Activated naive CD8-positive, alpha-beta T cell treated with anti-CD3 and anti-CD28 coated beads, Interleukin-2, amount 10 ng/mL, durations not matched to agents 7 days and 5 days (primary cell): ENCODE data around the gene CUL3. TPM values are rescaled to one million over a fixed set of nuclear protein-coding genes. Genes with fewer than 3 reads are reported as not detected.
"Not testable (repeated sequence)": the region's sequence is repeated elsewhere in the genome, so short reads cannot be mapped to it uniquely, and the experiment has no call there.

Source experiments
- ATAC-seq: fragments of 150-1000 bp; cut with Tn5 transposase; one replicate; pipeline ENCODE4 v1.10.0; 2021; ENCODE audit warnings: low read depth, moderate library complexity
- POLR2A ChIA-PET: fragments of 350-600 bp; sonication (Branson Sonifier 250); formaldehyde crosslinking; loops from one replicate; lab custom pipeline; 2021; ENCODE audit warnings: antibody characterized with exemption; lab: Charles Lee
- DNase-seq: peaks from one replicate; pipeline ENCODE4 v3.0.0; 2021
- H3K27ac Mint-ChIP-seq: one replicate; pipeline ENCODE4 v1.8.0; 2022; ENCODE audit warnings: mild to moderate bottlenecking, mixed read lengths
- H3K27me3 Mint-ChIP-seq: one replicate; pipeline ENCODE4 v1.8.0; 2022; ENCODE audit warnings: mild to moderate bottlenecking, moderate library complexity, mixed read lengths
- H3K36me3 Mint-ChIP-seq: one replicate; pipeline ENCODE4 v1.8.0; 2021; ENCODE audit warnings: mild to moderate bottlenecking, mixed read lengths
- H3K4me1 Mint-ChIP-seq: one replicate; pipeline ENCODE4 v1.8.0; 2021; ENCODE audit warnings: mixed read lengths
- H3K4me3 Mint-ChIP-seq: one replicate; pipeline ENCODE4 v1.8.0; 2022; ENCODE audit warnings: mild to moderate bottlenecking, moderate library complexity, mixed read lengths
- H3K9me3 Mint-ChIP-seq: one replicate; pipeline ENCODE4 v1.8.0; 2021; ENCODE audit warnings: mixed read lengths
- total RNA-seq, 2 experiments: library from RNA; stranded (reverse); gene quantifications; one replicate each; pipeline ENCODE4 v1.2.3, GENCODE V29; 2021

Gene CUL3
- total RNA-seq, 2 experiments from 2014 or later, result 78.4 to 81.5 TPM

DNA sequence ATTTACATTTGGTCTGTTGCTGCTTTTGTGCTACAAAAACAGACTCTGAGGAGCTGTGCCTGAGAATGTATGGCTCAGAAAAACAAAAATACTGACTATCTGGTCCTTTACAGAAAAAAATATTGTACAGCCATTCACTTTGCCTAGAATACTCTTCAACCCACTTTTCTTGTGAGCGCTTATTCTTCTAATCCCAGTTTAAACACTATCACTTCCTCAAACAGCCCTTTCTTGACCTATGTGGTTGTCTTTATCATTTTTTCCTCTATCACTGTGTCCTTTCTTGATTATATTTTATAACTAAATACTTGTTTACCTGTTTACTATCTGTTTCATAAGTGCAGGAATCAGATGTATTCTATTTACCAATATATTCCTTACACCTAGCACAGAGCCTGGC is 33.5 kb downstream of the CUL3 start:
- no peak for ATAC-seq
- Mint-ChIP-seq H3K9me3 (no peaks in the 10 kb centered on the region), H3K4me3 (no peak overlapping the region), H3K27ac (no peak overlapping the region), H3K4me1 (peaks cover 17% of the 10 kb centered on the region), H3K36me3 (peaks cover 52% of the 10 kb centered on the region), H3K27me3 (no peaks in the 10 kb centered on the region)
- POLR2A ChIA-PET, result no interaction called here
- no peak for DNase-seq

DNA sequence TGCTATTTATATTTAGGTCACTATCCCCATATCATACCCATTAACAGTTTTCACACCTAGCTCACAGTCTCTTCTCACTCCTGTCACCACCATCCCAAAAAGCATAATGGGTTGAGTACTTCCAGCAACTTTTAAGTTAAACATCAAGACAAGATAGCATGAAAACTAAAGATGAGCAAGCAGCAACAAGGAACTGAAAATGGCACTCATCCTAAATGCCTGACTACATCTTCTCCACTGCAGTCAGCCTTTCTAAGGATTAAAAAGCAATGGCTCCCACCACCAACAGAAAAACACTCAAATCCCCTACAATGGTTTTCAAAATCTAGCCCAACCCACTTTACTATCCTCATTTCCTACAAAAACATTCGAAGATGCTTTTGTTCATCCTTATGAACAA is 38.2 kb downstream of the CUL3 start:
- no peak for ATAC-seq
- no peak for DNase-seq
- Mint-ChIP-seq H3K27me3 (no peaks in the 10 kb centered on the region), H3K27ac (no peak overlapping the region), H3K4me3 (no peak overlapping the region), H3K9me3 (no peaks in the 10 kb centered on the region), H3K36me3 (peaks cover 36% of the 10 kb centered on the region), H3K4me1 (peaks cover 13% of the 10 kb centered on the region)
- POLR2A ChIA-PET, result no interaction called here

DNA sequence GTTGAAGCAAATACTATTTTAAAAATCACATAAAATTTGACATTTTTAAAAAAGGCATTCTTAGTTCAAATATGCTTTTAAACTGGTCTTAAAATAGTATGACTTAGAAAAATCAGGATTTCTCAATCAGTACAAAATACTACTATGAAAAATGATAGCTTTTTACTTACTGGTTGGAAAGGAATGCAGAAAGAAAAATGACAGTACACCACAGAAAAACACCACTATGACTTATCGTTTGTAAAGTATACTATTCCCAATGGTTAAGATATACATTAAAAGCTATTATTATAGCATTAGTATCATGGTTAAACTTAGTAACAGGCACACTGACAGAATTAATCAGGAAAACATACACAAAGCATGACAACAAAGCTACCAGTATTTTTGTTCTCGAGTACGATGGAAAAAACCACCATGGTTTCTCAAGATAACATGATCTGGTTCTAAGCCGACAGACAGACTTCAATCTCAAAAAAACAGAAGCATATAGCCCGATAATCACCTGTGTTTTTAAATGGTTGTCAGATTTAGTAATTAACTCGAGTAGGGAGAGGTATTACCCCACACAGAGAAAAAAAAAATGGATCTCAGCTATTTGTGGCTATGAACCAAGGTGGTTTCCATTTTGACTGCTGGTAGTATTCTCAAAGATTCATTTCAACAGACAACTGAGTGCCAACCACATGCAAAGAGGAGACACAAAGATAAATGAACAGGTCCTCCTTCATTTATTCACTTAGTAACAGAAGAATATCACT is 39.1 kb downstream of the CUL3 start:
- H3K36me3 Mint-ChIP-seq, result peaks cover 40% of the 10 kb centered on the region
- peaks cover 11% of the 10 kb centered on the region for H3K4me1 Mint-ChIP-seq
- no peaks in the 10 kb centered on the region for H3K27me3 Mint-ChIP-seq
- H3K9me3 Mint-ChIP-seq, result no peaks in the 10 kb centered on the region
- H3K27ac Mint-ChIP-seq, result no peak overlapping the region
- no peak overlapping the region for H3K4me3 Mint-ChIP-seq
- ATAC-seq (no peak), DNase-seq (no peak)
- POLR2A ChIA-PET, result no interaction called here

DNA sequence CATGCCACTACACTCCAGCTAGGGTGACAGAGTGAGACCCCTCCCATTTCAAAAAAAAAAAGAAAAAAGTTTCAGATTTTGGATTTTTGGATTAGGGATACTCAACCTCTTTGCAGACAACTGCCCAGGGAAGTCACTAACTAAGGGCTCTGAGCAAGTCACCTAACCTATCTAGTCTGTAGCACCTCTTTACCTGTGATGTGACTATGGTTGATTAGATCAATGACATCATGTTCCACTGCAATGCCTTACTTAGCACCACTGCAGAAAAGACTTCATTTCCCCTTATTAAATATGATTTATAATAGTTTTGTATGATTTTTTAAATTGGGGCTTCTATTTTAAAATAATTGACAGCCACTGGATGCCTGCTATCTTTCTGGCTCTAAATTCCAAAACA is 41.2 kb downstream of the CUL3 start:
- DNase-seq (no peak), ATAC-seq (no peak)
- POLR2A ChIA-PET, result no interaction called here
- no peaks in the 10 kb centered on the region for H3K9me3 Mint-ChIP-seq
- no peak overlapping the region for H3K4me3 Mint-ChIP-seq
- no peak overlapping the region for H3K27ac Mint-ChIP-seq
- peaks cover 49% of the 10 kb centered on the region for H3K36me3 Mint-ChIP-seq
- peaks cover 11% of the 10 kb centered on the region for H3K4me1 Mint-ChIP-seq
- H3K27me3 Mint-ChIP-seq, result no peaks in the 10 kb centered on the region

DNA sequence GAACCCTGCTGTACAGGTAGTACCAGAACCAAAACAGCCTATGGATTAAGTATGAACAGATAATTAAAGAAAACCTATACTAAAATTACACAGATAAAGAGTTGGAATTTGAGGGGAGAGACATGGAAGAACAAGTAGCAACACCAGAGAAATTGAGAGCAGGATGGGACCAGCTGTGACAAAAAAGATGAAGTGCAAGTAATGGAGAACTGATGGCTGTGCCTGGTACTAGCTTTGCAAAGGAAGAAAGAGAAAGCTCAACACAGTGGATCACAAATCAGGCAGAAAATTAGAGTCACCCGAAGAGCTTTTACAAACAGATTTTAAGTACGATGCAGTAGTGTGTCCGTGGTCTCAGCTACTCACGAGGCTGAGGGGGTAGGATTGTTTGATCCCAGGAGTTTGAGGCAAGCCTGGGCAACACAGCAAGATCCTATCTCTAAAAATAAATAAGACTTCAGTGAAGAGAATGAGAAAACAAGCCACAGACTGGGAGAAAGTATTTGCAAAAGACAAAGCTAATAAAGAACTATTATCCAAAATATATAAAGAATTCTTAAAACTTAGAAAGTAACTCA is 46.5 kb downstream of the CUL3 start:
- POLR2A ChIA-PET, result no interaction called here
- ATAC-seq (no peak), DNase-seq (no peak)
- peaks cover 3% of the 10 kb centered on the region for H3K4me1 Mint-ChIP-seq
- no peak overlapping the region for H3K27ac Mint-ChIP-seq
- peaks cover 46% of the 10 kb centered on the region for H3K36me3 Mint-ChIP-seq
- H3K4me3 Mint-ChIP-seq, result no peak overlapping the region
- H3K27me3 Mint-ChIP-seq, result no peaks in the 10 kb centered on the region
- no peaks in the 10 kb centered on the region for H3K9me3 Mint-ChIP-seq

DNA sequence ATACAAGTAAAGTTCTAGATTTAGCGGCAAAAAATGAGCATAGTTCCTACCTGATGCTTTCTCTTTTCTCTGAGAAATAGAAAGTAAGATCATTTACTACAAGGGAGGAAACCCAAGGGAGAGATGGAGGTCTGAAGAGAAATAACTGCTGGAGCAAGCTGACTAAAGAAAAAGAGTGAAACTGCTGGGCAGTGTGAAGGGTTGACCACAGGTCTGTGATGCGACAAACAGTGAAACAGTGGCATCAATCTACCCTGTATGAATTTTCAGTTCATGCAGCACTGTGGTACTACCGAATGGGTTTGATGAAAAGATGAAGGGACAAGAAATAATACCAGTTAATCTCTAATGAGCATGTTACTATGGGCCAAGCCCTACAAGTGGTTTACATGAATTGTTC is 52.2 kb downstream of the CUL3 start:
- no peak overlapping the region for H3K4me3 Mint-ChIP-seq
- no peak overlapping the region for H3K27ac Mint-ChIP-seq
- H3K36me3 Mint-ChIP-seq, result peaks cover 42% of the 10 kb centered on the region
- DNase-seq (no peak), ATAC-seq (no peak)
- POLR2A ChIA-PET, result no interaction called here
- H3K9me3 Mint-ChIP-seq, result no peaks in the 10 kb centered on the region
- peaks cover 20% of the 10 kb centered on the region for H3K4me1 Mint-ChIP-seq
- H3K27me3 Mint-ChIP-seq, result no peaks in the 10 kb centered on the region

DNA sequence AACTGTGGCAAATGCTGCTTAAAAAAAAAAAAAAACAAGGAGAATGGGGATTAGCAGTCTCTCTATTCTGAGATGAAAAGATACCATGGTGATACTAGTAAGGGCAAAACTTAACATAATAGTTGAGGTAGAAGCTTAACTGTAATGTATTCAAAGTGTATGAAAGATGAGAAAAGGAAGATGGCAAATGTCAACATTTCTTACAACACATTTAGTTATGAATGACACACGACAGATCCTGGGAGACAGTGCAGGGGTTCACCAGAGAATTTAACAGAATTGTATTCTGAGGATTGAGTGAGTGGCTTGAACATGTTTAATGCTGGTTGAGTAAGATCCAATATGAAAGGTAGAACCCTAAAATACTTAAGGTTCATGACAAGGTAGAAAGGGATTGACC is 52.7 kb downstream of the CUL3 start:
- no peak overlapping the region for H3K4me3 Mint-ChIP-seq
- no peak for ATAC-seq
- H3K27ac Mint-ChIP-seq, result peak overlapping the region; percentile 9
- H3K36me3 Mint-ChIP-seq, result peaks cover 40% of the 10 kb centered on the region
- DNase-seq, result no peak
- H3K27me3 Mint-ChIP-seq, result no peaks in the 10 kb centered on the region
- no peaks in the 10 kb centered on the region for H3K9me3 Mint-ChIP-seq
- POLR2A ChIA-PET, result interaction anchor here (0.7 kb wide), 1 partner anchor 29 kb away, joined by 3 read pairs; no protein-coding TSS in a partner anchor
- peaks cover 23% of the 10 kb centered on the region for H3K4me1 Mint-ChIP-seq

DNA sequence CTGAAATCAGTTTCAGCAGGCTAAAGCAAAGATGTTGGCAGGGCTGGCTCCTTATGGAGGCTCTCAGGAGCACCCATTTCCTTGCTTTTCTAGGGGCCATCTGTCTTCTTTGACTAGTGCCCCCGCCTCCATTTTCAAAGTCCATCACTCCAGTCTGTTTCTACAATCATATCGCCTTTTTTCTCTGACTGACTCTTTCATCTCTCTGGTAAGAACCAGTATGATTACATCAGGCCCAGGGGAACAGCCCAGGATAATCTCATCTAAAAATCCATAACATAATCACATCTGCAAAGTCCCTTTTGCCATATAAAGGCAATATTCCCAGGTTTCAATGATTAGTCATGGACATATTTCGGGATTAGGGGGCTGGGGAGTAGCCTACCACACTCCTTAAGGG is 57.0 kb downstream of the CUL3 start:
- Mint-ChIP-seq H3K4me3 (no peak overlapping the region), H3K9me3 (no peaks in the 10 kb centered on the region), H3K27me3 (no peaks in the 10 kb centered on the region), H3K36me3 (peaks cover 40% of the 10 kb centered on the region), H3K4me1 (peaks cover 55% of the 10 kb centered on the region), H3K27ac (no peak overlapping the region)
- POLR2A ChIA-PET, result no interaction called here
- ATAC-seq, result no peak
- no peak for DNase-seq

DNA sequence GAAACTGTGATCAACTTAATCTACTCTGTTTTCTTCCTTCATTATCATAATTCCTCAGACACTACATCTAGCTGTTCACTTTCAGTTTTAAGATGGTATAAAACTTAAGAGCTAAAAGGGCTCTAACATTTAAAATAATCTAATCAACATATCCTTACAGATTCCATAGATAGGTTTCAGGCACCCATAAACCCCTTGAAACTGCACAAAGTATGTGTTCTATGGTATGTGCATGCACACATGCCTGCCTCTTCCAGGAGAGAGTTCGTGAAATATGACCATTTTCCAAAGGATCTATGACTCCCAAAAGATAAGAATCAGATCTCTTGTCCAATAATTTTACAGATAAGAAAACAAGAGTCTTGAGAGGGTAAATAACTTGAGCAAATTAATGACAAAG is 59.4 kb downstream of the CUL3 start:
- DNase-seq, result no peak
- Mint-ChIP-seq H3K36me3 (peaks cover 23% of the 10 kb centered on the region), H3K27ac (no peak overlapping the region), H3K4me1 (peaks cover 42% of the 10 kb centered on the region), H3K27me3 (no peaks in the 10 kb centered on the region), H3K9me3 (no peaks in the 10 kb centered on the region), H3K4me3 (no peak overlapping the region)
- no peak for ATAC-seq
- POLR2A ChIA-PET, result no interaction called here

DNA sequence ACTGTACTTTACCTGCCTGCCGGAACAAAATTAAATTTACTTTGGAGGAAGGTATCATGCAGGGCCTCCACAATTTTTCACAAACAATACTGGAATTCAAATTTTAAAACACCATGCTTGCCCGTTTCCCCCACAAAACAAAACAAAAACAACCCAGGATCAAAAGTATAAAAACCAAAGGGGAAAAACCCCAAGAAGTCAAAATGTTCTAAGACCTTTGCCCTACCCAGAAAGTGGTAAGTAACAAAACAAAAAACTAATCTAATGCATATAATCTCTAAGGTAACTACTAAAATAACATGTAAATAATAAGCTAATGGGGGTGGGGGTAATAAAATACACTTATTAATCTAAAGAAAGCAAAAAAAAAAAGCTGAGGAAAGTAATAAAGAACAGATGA is 60.5 kb downstream of the CUL3 start:
- Mint-ChIP-seq H3K27ac (peak overlapping the region; percentile 89), H3K36me3 (peaks cover 23% of the 10 kb centered on the region), H3K4me3 (peak overlapping the region; percentile 72), H3K27me3 (no peaks in the 10 kb centered on the region), H3K4me1 (peaks cover 50% of the 10 kb centered on the region), H3K9me3 (no peaks in the 10 kb centered on the region)
- no peak for ATAC-seq
- POLR2A ChIA-PET, result interaction anchor here (1.8 kb wide), 1 partner anchor 61 kb away, joined by 6 read pairs; the partner anchor contains the start of gene CUL3
- no peak for DNase-seq

DNA sequence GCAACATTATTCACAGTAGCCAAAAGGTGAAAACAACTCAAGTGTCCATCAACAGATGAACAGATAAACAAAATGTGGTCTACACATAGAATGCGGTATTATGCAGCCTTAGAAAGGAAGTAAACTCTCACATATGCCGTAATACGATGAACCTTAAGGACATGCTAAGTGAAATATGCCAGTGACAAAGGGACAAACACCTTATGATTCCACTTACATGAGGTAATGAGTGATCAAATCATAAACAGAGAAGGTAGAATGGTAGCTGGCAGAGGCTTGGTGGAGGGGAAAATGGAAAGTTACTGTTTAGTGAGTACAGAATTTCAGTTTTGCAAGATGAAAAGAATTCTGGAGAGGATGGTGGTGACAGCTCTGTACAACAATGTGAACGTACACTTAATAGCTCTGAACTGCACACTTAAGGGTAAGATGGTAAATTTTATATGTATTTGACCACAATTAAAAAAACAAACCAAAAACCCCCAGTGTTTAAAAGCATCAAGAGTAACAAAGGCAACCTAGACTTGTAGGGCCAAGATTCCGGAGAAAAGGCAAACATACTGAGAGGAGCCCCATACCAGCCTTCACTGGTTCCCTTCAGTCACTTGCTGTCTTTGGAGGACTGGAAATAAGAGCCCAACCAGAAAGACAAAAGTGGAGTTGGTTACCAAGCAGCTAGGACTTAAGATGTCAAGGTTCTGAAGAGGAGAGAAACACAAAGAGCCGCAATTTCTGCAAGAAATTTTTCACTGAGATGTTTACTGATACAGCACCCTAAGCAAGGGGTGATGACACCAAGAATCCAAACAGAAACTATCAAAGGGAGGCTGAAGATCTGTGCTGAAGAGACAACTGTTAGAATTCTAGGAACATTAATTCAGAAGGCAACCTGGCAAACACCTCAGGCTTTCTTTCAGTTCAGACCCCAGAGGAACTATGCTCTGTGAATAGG is 61.3 kb downstream of the CUL3 start:
- no peaks in the 10 kb centered on the region for H3K9me3 Mint-ChIP-seq
- H3K27ac Mint-ChIP-seq, result peak overlapping the region; percentile 89
- H3K4me3 Mint-ChIP-seq, result peak overlapping the region; percentile 72
- ATAC-seq (peak; percentile 72), DNase-seq (no peak)
- POLR2A ChIA-PET, result interaction anchor here (1.0 to 1.8 kb wide), 2 partner anchors 12 to 62 kb away, joined by 3 to 6 read pairs; partner anchors contain the start of gene CUL3
- peaks cover 20% of the 10 kb centered on the region for H3K36me3 Mint-ChIP-seq
- H3K27me3 Mint-ChIP-seq, result no peaks in the 10 kb centered on the region
- peaks cover 50% of the 10 kb centered on the region for H3K4me1 Mint-ChIP-seq

DNA sequence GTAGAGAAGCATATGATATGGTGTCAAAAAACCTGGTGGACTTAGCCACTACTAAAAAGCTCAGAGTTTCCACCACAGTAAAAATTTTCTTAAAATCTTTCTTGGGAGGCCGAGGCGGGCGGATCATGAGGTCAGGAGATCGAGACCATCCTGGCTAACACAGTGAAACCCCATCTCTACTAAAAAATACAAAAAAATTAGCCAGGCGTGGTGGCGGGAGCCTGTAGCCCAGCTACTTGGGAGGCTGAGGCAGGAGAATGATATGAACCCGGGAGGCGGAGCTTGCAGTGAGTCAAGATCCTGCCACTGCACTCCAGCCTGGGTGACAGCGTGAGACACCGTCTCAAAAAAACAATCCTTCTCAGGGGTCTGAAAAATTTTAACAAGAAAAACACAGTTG is 62.7 kb downstream of the CUL3 start:
- DNase-seq, POLR2A ChIA-PET, ATAC-seq, H3K27me3 Mint-ChIP-seq, H3K4me3 Mint-ChIP-seq, H3K27ac Mint-ChIP-seq, H3K9me3 Mint-ChIP-seq: not testable (repeated sequence)
- Mint-ChIP-seq H3K36me3 (peaks cover 17% of the 10 kb centered on the region), H3K4me1 (peaks cover 51% of the 10 kb centered on the region)

DNA sequence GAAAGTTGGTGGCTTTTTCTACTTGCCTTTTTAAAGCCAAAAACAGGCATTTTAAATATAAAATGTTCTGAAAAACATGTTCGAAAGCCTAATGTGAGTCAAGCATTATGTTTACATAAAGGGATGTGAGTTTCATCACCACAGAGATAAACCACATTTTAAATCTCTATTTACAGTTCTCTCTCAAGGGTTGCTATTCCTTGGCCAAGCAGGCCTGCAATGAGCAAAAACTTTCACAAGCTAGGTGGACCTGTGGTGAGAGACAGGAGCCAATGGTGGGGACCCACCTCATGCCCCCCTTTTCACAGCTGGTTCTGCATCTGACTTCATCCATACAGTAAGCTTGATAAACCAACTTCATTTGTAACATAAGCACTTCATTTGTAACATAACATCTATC is 65.1 kb downstream of the CUL3 start:
- Mint-ChIP-seq H3K27ac (peak overlapping the region; percentile 25), H3K4me3 (no peak overlapping the region), H3K9me3 (no peaks in the 10 kb centered on the region), H3K27me3 (no peaks in the 10 kb centered on the region), H3K4me1 (peaks cover 40% of the 10 kb centered on the region), H3K36me3 (peaks cover 15% of the 10 kb centered on the region)
- DNase-seq (no peak), ATAC-seq (peak; percentile 57)
- POLR2A ChIA-PET, result interaction anchor here (0.7 to 1.6 kb wide), 3 partner anchors 30 to 65 kb away, joined by 3 to 5 read pairs (median 4); partner anchors contain the start of gene CUL3
